Stomach (tissue), 4 donors: ENCODE measurements around the gene TRAF7.

Experiments
- CTCF ChIP-seq, 7 experiments: fragments of 450-650 bp in 4 of 7; fragments of 200-600 bp in 3 of 7; sonication (generic) in 3 of 7; IDR thresholded peaks; one replicate each; pipeline ENCODE4 v1.5.1; 2016 to 2019; ENCODE audit warnings: antibody characterized with exemption in 7 of 7, control low read depth in 2 of 7, mild to moderate bottlenecking in 1 of 7
- EP300 ChIP-seq: sonication (generic); formaldehyde crosslinking; IDR thresholded peaks from one replicate; pipeline ENCODE4 v1.6.1; 2017; ENCODE audit warnings: antibody characterized with exemption
- POLR2A ChIP-seq, 4 donors: fragments of 450-650 bp; IDR thresholded peaks; one replicate each; pipeline ENCODE4 v1.6.1; 2016; ENCODE audit warnings: antibody characterized with exemption in 4 of 4, control low read depth in 2 of 4, mild to moderate bottlenecking in 1 of 4, moderate library complexity in 1 of 4
- POLR2AphosphoS5 ChIP-seq, 3 donors: sonication (generic); formaldehyde crosslinking; IDR thresholded peaks; one replicate each; pipeline ENCODE4 v1.6.1; 2016; ENCODE audit warnings: antibody characterized with exemption in 3 of 3

GRCh38 chr16:2210386-2211365, 55.1 kb downstream of the TRAF7 start, which contains the start of gene BRICD5:
- TF ChIP-seq EP300 (no peak), CTCF (IDR thresholded peaks at IDR 0.05) (no peak), POLR2A (IDR thresholded peaks at IDR 0.05) (no peak), POLR2AphosphoS5 (IDR thresholded peaks at IDR 0.05) (no peak)
